Activated CD4-positive, alpha-beta memory T cell treated with anti-CD3 and anti-CD28 coated beads, Interleukin-2, amount 10 ng/mL, durations not matched to agents 7 days and 5 days (primary cell): Measurements from ENCODE around the gene HAO2. TPM values are rescaled to one million over a fixed set of nuclear protein-coding genes. Genes with fewer than 3 reads are reported as not detected.

Experiments
- CTCF ChIA-PET: fragments of 350-600 bp; sonication (Branson Sonifier 250); formaldehyde crosslinking; loops from one replicate; lab custom pipeline; 2021; ENCODE audit warnings: antibody characterized with exemption, inconsistent platforms; lab: Charles Lee
- POLR2A ChIA-PET: fragments of 350-600 bp; sonication (Branson Sonifier 250); formaldehyde crosslinking; loops from one replicate; lab custom pipeline; 2021; ENCODE audit warnings: antibody characterized with exemption; lab: Charles Lee
- DNase-seq: peaks from one replicate; pipeline ENCODE4 v3.0.0-alpha.2; 2020
- H3K27ac Mint-ChIP-seq: one replicate; pipeline ENCODE4 v1.8.0; 2021; ENCODE audit warnings: mild to moderate bottlenecking, mixed read lengths
- H3K27me3 Mint-ChIP-seq: one replicate; pipeline ENCODE4 v1.8.0; 2021; ENCODE audit warnings: mixed read lengths
- H3K36me3 Mint-ChIP-seq: one replicate; pipeline ENCODE4 v1.8.0; 2021; ENCODE audit warnings: low read depth, mixed read lengths
- H3K4me1 Mint-ChIP-seq: one replicate; pipeline ENCODE4 v1.8.0; 2021; ENCODE audit warnings: mixed read lengths
- H3K4me3 Mint-ChIP-seq: one replicate; pipeline ENCODE4 v1.8.0; 2021; ENCODE audit warnings: mild to moderate bottlenecking, mixed read lengths
- H3K9me3 Mint-ChIP-seq: one replicate; pipeline ENCODE4 v1.8.0; 2021; ENCODE audit warnings: mixed read lengths
- total RNA-seq, 2 experiments: library from RNA; stranded (reverse); gene quantifications; one replicate each; pipeline ENCODE4 v1.2.3, GENCODE V29; 2021

The HAO2 gene
- total RNA-seq, 2 experiments from 2014 or later: not detected

GRCh38 chr1:119358636-119359035 lies 9.9 kb upstream of the HAO2 start:
- CTCF ChIA-PET: no interaction called here
- peaks cover 2% of the 10 kb centered on the region for H3K4me1 Mint-ChIP-seq
- H3K27ac Mint-ChIP-seq: no peak overlapping the region

GRCh38 chr1:119359730-119360129 lies 8.9 kb upstream of the HAO2 start:
- no peak overlapping the region for H3K4me3 Mint-ChIP-seq
- no peaks in the 10 kb centered on the region for H3K4me1 Mint-ChIP-seq
- H3K27ac Mint-ChIP-seq: no peak overlapping the region
- DNase-seq: no peak
- no peaks in the 10 kb centered on the region for H3K36me3 Mint-ChIP-seq
- peaks cover 4% of the 10 kb centered on the region for H3K27me3 Mint-ChIP-seq
- CTCF ChIA-PET: no interaction called here
- POLR2A ChIA-PET: no interaction called here
- H3K9me3 Mint-ChIP-seq: no peaks in the 10 kb centered on the region

More at GRCh38 chr1:119358636-119359035, 9.9 kb upstream of the HAO2 start:
- no peak overlapping the region for H3K4me3 Mint-ChIP-seq
- no peaks in the 10 kb centered on the region for H3K36me3 Mint-ChIP-seq
- POLR2A ChIA-PET: no interaction called here
- peaks cover 4% of the 10 kb centered on the region for H3K27me3 Mint-ChIP-seq
- DNase-seq: no peak
- H3K9me3 Mint-ChIP-seq: no peaks in the 10 kb centered on the region

GRCh38 chr1:119361205-119361604 lies 7.4 kb upstream of the HAO2 start:
- Mint-ChIP-seq H3K27me3 (peaks cover 2% of the 10 kb centered on the region), H3K27ac (no peak overlapping the region), H3K4me1 (no peaks in the 10 kb centered on the region), H3K36me3 (no peaks in the 10 kb centered on the region), H3K9me3 (no peaks in the 10 kb centered on the region), H3K4me3 (no peak overlapping the region)
- CTCF ChIA-PET: no interaction called here
- POLR2A ChIA-PET: no interaction called here
- no peak for DNase-seq

GRCh38 chr1:119361620-119362344 lies 6.8 kb upstream of the HAO2 start:
- DNase-seq: no peak
- no peaks in the 10 kb centered on the region for H3K4me1 Mint-ChIP-seq
- H3K36me3 Mint-ChIP-seq: no peaks in the 10 kb centered on the region
- H3K27ac Mint-ChIP-seq: no peak overlapping the region
- ChIA-PET CTCF (no interaction called here), POLR2A (no interaction called here)
- no peaks in the 10 kb centered on the region for H3K9me3 Mint-ChIP-seq
- H3K4me3 Mint-ChIP-seq: no peak overlapping the region
- peaks cover 2% of the 10 kb centered on the region for H3K27me3 Mint-ChIP-seq

- H3K27me3 Mint-ChIP-seq: peaks cover 6% of the 10 kb centered on the region
- ChIA-PET CTCF (no interaction called here), POLR2A (no interaction called here)
- no peak overlapping the region for H3K27ac Mint-ChIP-seq
- no peaks in the 10 kb centered on the region for H3K9me3 Mint-ChIP-seq
- DNase-seq: no peak
- no peak overlapping the region for H3K4me3 Mint-ChIP-seq
- no peaks in the 10 kb centered on the region for H3K36me3 Mint-ChIP-seq
- H3K4me1 Mint-ChIP-seq: no peaks in the 10 kb centered on the region
Observed at GRCh38 chr1:119363162-119363561, 5.4 kb upstream of the HAO2 start.

- Mint-ChIP-seq H3K4me3 (no peak overlapping the region), H3K27ac (no peak overlapping the region), H3K27me3 (peaks cover 6% of the 10 kb centered on the region), H3K36me3 (no peaks in the 10 kb centered on the region), H3K9me3 (no peaks in the 10 kb centered on the region), H3K4me1 (no peaks in the 10 kb centered on the region)
- DNase-seq: no peak
- CTCF ChIA-PET: no interaction called here
- POLR2A ChIA-PET: no interaction called here
Observed at GRCh38 chr1:119364640-119365039, 3.9 kb upstream of the HAO2 start.

GRCh38 chr1:119366424-119366823 lies 2.2 kb upstream of the HAO2 start:
- H3K36me3 Mint-ChIP-seq: no peaks in the 10 kb centered on the region
- no peak for DNase-seq
- POLR2A ChIA-PET: no interaction called here
- no peak overlapping the region for H3K27ac Mint-ChIP-seq
- H3K9me3 Mint-ChIP-seq: no peaks in the 10 kb centered on the region
- peaks cover 4% of the 10 kb centered on the region for H3K27me3 Mint-ChIP-seq
- CTCF ChIA-PET: interaction anchor here (2.6 kb wide), 1 partner anchor 92 kb away, joined by 11 read pairs; no protein-coding TSS in a partner anchor
- H3K4me3 Mint-ChIP-seq: no peak overlapping the region
- no peaks in the 10 kb centered on the region for H3K4me1 Mint-ChIP-seq

- Mint-ChIP-seq H3K27ac (no peak overlapping the region), H3K4me3 (no peak overlapping the region), H3K27me3 (peaks cover 6% of the 10 kb centered on the region), H3K9me3 (no peaks in the 10 kb centered on the region), H3K4me1 (no peaks in the 10 kb centered on the region), H3K36me3 (no peaks in the 10 kb centered on the region)
- DNase-seq: no peak
- ChIA-PET POLR2A (no interaction called here), CTCF (interaction anchor here (0.8 to 2.6 kb wide), 2 partner anchors 82 to 93 kb away, joined by 3 to 11 read pairs; no protein-coding TSS in a partner anchor)
Observed at GRCh38 chr1:119367432-119368124, 1.0 kb upstream of the HAO2 start.

GRCh38 chr1:119370748-119371147 lies 2.2 kb downstream of the HAO2 start:
- H3K9me3 Mint-ChIP-seq: no peaks in the 10 kb centered on the region
- CTCF ChIA-PET: no interaction called here
- H3K36me3 Mint-ChIP-seq: no peaks in the 10 kb centered on the region
- H3K4me3 Mint-ChIP-seq: no peak overlapping the region
- no peak overlapping the region for H3K27ac Mint-ChIP-seq
- peaks cover 8% of the 10 kb centered on the region for H3K27me3 Mint-ChIP-seq
- POLR2A ChIA-PET: no interaction called here
- DNase-seq: no peak
- H3K4me1 Mint-ChIP-seq: no peaks in the 10 kb centered on the region

- Mint-ChIP-seq H3K27me3 (peaks cover 7% of the 10 kb centered on the region), H3K4me1 (no peaks in the 10 kb centered on the region), H3K27ac (no peak overlapping the region), H3K9me3 (no peaks in the 10 kb centered on the region), H3K4me3 (no peak overlapping the region), H3K36me3 (no peaks in the 10 kb centered on the region)
- DNase-seq: no peak
- ChIA-PET POLR2A (no interaction called here), CTCF (no interaction called here)
Observed at GRCh38 chr1:119371815-119372214, 3.2 kb downstream of the HAO2 start.

- Mint-ChIP-seq H3K27me3 (peaks cover 3% of the 10 kb centered on the region), H3K36me3 (no peaks in the 10 kb centered on the region), H3K4me1 (no peaks in the 10 kb centered on the region), H3K9me3 (no peaks in the 10 kb centered on the region), H3K4me3 (no peak overlapping the region), H3K27ac (no peak overlapping the region)
- POLR2A ChIA-PET: interaction anchor here (1.0 kb wide), 1 partner anchor 11 kb away, joined by 3 read pairs; no protein-coding TSS in a partner anchor
- CTCF ChIA-PET: interaction anchor here (1.2 kb wide), 1 partner anchor 98 kb away, joined by 3 read pairs; no protein-coding TSS in a partner anchor
- DNase-seq: no peak
Observed at GRCh38 chr1:119372503-119373086, 4.0 kb downstream of the HAO2 start.

GRCh38 chr1:119373465-119373864 lies 4.9 kb downstream of the HAO2 start:
- no peak overlapping the region for H3K4me3 Mint-ChIP-seq
- no peak for DNase-seq
- no peaks in the 10 kb centered on the region for H3K4me1 Mint-ChIP-seq
- ChIA-PET POLR2A (interaction anchor here (1.0 kb wide), 1 partner anchor 11 kb away, joined by 3 read pairs; no protein-coding TSS in a partner anchor), CTCF (interaction anchor here (1.2 kb wide), 1 partner anchor 98 kb away, joined by 3 read pairs; no protein-coding TSS in a partner anchor)
- no peaks in the 10 kb centered on the region for H3K36me3 Mint-ChIP-seq
- peaks cover 3% of the 10 kb centered on the region for H3K27me3 Mint-ChIP-seq
- H3K9me3 Mint-ChIP-seq: no peaks in the 10 kb centered on the region
- H3K27ac Mint-ChIP-seq: no peak overlapping the region

GRCh38 chr1:119374208-119374874 lies 5.8 kb downstream of the HAO2 start:
- H3K4me3 Mint-ChIP-seq: no peak overlapping the region
- CTCF ChIA-PET: interaction anchor here (1.1 kb wide), 1 partner anchor 12 kb away, joined by 3 read pairs; no protein-coding TSS in a partner anchor
- no peak for DNase-seq
- no peaks in the 10 kb centered on the region for H3K9me3 Mint-ChIP-seq
- POLR2A ChIA-PET: no interaction called here
- no peak overlapping the region for H3K27ac Mint-ChIP-seq
- peaks cover 3% of the 10 kb centered on the region for H3K27me3 Mint-ChIP-seq
- no peaks in the 10 kb centered on the region for H3K4me1 Mint-ChIP-seq
- H3K36me3 Mint-ChIP-seq: no peaks in the 10 kb centered on the region
